ENCODE results near the gene AJAP1.

DNA sequence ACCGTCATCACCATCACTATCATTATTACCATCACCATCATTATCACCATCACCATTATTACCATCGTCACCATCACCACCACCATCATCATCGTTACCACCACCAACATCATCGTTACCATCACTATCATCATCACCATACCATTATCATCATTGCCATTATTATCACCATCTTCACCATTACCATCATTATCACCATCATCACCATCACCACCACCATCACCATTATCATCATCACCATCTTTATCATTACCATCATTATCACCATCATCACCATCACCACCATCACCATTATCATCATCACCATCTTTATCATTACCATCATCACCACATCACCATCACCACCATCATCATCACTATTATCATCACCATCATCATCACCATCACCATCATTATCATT, 112.9 kb downstream of the AJAP1 start:
- no peak for TF ChIP-seq GLIS3 (CRISPR knock-in tag; IDR thresholded peaks at IDR 0.05)
- TF ChIP-seq ARNTL (CRISPR knock-in tag; IDR thresholded peaks at IDR 0.05; ENCODE audit: borderline replicate concordance, low read depth): no peak
- no peak for TF ChIP-seq PATZ1 (CRISPR knock-in tag; IDR thresholded peaks at IDR 0.05; ENCODE audit: borderline replicate concordance)
- TF ChIP-seq CREB5 (CRISPR knock-in tag; IDR thresholded peaks at IDR 0.05; ENCODE audit: low read depth): no peak
